Fibroblast of gingiva (primary cell): ENCODE results near the gene USP21.

Source experiments
- DNase-seq: peaks from one replicate; pipeline ENCODE4 v3.0.0-alpha.2; 2011; ENCODE audit warnings: low read depth

The USP21 gene

GRCh38 chr1:161133220-161133740, 26.0 kb upstream of the USP21 start:
- DNase-seq: no peak

GRCh38 chr1:161137881-161138280, 21.4 kb upstream of the USP21 start:
- no peak for DNase-seq

GRCh38 chr1:161138431-161138830, 20.9 kb upstream of the USP21 start:
- no peak for DNase-seq

- DNase-seq: peak; percentile 31
Observed at GRCh38 chr1:161139766-161140165, 19.5 kb upstream of the USP21 start.

- DNase-seq: no peak
Observed at GRCh38 chr1:161140755-161141400, 18.4 kb upstream of the USP21 start.

GRCh38 chr1:161145832-161146231, 13.5 kb upstream of the USP21 start:
- DNase-seq: no peak

GRCh38 chr1:161153176-161153575, 6.1 kb upstream of the USP21 start:
- no peak for DNase-seq

GRCh38 chr1:161153682-161154337, 5.5 kb upstream of the USP21 start, which contains the start of gene UFC1:
Gene UFC1 (plus strand): TSS chr1:161153978. CDS start chr1:161153998, 20 bp downstream.
- DNase-seq: peak; percentile 91

- no peak for DNase-seq
Observed at GRCh38 chr1:161157867-161158266, 1.4 kb upstream of the USP21 start.

- no peak for DNase-seq
Observed at GRCh38 chr1:161158316-161159010, 837 bp upstream of the USP21 start.

GRCh38 chr1:161159913-161160243, 578 bp downstream of the USP21 start:
- DNase-seq: no peak

GRCh38 chr1:161160671-161161145, 1.4 kb downstream of the USP21 start:
- DNase-seq: no peak

- no peak for DNase-seq
Observed at GRCh38 chr1:161161652-161162051, 2.4 kb downstream of the USP21 start.

- no peak for DNase-seq
Observed at GRCh38 chr1:161162052-161162451, 2.8 kb downstream of the USP21 start.

- no peak for DNase-seq
Observed at GRCh38 chr1:161162806-161163205, 3.5 kb downstream of the USP21 start.

- no peak for DNase-seq
Observed at GRCh38 chr1:161163793-161164192, 4.5 kb downstream of the USP21 start.

GRCh38 chr1:161164901-161165610, 5.8 kb downstream of the USP21 start:
- no peak for DNase-seq

- DNase-seq: peak; percentile 98
Observed at GRCh38 chr1:161165742-161166668, 6.7 kb downstream of the USP21 start, which contains the start of gene PPOX. Gene PPOX (plus strand): TSS chr1:161166426. CDS start chr1:161166848, 422 bp downstream.

- no peak for DNase-seq
Observed at GRCh38 chr1:161166669-161167548, 7.6 kb downstream of the USP21 start.

GRCh38 chr1:161168906-161169305, 9.6 kb downstream of the USP21 start:
- no peak for DNase-seq
